Measurements from ENCODE around the gene TRMT13.

TRMT13 gene, protein sequence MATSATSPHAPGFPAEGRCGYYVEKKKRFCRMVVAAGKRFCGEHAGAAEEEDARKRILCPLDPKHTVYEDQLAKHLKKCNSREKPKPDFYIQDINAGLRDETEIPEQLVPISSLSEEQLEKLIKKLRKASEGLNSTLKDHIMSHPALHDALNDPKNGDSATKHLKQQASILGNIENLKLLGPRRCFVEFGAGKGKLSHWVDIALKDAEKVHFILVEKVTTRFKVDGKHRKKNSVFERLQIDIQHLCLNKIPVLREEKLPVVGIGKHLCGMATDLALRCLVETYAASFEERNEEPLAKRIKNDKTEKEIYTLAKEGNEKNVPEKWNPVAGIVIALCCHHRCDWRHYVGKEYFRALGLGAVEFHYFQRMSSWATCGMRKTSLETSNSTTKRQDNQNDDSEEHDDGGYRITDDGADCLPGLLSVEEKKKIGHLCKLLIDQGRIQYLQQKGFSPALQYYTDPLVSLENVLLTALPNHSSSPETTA

DNA sequence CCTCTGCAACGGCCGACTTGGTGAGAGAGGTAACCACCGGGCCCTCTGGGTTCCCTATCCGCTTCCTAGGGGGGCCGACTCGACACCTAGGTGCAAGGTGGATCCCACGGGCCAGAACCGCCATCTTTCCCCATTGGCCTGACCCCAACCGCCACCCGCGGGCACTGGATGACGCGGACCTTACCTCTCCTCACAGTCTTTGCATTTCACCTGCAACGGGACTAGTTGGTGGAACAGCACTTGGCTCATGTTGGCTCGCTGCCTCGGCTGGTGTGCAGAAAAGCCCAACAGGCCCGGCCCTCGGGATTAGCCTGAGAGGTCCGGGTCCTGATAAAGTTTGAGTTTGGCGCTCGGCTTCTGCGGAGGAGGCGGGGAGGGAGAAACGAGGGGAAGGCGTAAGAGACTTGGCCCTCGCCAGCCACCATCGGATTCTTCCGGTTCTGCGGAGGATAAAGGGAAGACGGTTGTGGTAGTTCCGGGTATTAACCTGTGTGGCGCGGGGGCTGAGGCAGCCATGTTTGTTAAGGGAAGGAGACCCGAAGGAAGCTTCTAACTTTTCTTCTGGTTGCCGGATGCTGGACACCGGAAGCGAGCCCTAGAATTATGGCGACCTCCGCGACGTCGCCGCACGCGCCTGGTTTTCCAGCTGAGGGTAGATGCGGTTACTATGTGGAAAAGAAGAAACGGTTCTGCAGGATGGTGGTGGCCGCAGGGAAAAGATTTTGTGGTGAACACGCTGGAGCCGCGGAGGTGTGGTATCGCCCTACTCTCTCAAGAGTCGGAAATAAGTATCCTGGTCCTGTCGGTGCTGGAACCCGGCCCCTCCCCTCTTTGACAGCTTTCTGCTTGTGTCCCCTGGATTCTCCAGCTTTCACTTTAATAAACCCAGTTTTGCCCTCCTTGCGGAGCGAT is at the start of gene TRMT13, which contains the start of gene SASS6:
Gene TRMT13, plus strand, starts transcription at position 598 of the 912 bp plus-strand sequence. Its CDS starts 6 bp downstream, at position 604.
Gene SASS6, minus strand, starts transcription at position 365 of the 912 bp plus-strand sequence. Its CDS starts 116 bp downstream, at position 249.
- peak; percentile 99 for DNase-seq (ENCODE audit: low read depth)
- peak within 1 kb of the TSS; percentile 66 for H3K4me3 ChIP-seq (ENCODE audit: low read depth, low read length)
- TF ChIP-seq, protein P1, sequence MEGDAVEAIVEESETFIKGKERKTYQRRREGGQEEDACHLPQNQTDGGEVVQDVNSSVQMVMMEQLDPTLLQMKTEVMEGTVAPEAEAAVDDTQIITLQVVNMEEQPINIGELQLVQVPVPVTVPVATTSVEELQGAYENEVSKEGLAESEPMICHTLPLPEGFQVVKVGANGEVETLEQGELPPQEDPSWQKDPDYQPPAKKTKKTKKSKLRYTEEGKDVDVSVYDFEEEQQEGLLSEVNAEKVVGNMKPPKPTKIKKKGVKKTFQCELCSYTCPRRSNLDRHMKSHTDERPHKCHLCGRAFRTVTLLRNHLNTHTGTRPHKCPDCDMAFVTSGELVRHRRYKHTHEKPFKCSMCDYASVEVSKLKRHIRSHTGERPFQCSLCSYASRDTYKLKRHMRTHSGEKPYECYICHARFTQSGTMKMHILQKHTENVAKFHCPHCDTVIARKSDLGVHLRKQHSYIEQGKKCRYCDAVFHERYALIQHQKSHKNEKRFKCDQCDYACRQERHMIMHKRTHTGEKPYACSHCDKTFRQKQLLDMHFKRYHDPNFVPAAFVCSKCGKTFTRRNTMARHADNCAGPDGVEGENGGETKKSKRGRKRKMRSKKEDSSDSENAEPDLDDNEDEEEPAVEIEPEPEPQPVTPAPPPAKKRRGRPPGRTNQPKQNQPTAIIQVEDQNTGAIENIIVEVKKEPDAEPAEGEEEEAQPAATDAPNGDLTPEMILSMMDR (IDR thresholded peaks at IDR 0.05; ENCODE audit: control insufficient read depth, extremely low read depth, insufficient read depth) = no peak

- no peak for DNase-seq (ENCODE audit: low read depth)
- TF ChIP-seq, protein P1 (IDR thresholded peaks at IDR 0.05; ENCODE audit: control insufficient read depth, extremely low read depth, insufficient read depth) = no peak
- H3K4me3 ChIP-seq (ENCODE audit: low read depth, low read length) = no peak overlapping the region
Observed at GRCh38 chr1:100087396-100087795, 45.6 kb upstream of the TRMT13 start.

GRCh38 chr1:100089082-100089481 is 43.9 kb upstream of the TRMT13 start:
- TF ChIP-seq, protein P1 (IDR thresholded peaks at IDR 0.05; ENCODE audit: control insufficient read depth, extremely low read depth, insufficient read depth) = no peak
- DNase-seq (ENCODE audit: low read depth) = no peak

DNA sequence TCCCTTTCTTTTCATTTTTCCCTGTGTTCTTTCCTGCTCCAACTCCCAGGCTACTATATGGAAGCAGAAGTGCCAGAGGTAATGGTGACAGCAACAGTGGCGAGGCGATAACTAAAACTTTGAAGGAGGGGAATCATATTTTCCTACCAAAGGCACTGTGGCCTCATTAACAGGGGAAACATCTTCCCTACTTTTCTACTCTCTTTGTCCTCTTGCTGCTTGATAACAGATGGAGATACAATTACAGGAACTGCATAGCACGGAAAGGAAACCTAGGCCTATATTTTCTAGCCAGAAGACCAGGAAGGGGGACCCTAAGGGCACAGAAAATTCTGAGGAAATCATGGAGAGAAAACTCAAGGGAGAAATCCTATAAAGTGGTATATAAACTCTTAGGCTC is 42.5 kb upstream of the TRMT13 start:
- no peak overlapping the region for H3K4me3 ChIP-seq (ENCODE audit: low read depth, low read length)
- DNase-seq (ENCODE audit: low read depth) = no peak
- TF ChIP-seq, protein P1 (IDR thresholded peaks at IDR 0.05; ENCODE audit: control insufficient read depth, extremely low read depth, insufficient read depth) = no peak

More at GRCh38 chr1:100089082-100089481, 43.9 kb upstream of the TRMT13 start:
- no peak overlapping the region for H3K4me3 ChIP-seq (ENCODE audit: low read depth, low read length)

- no peak overlapping the region for H3K4me3 ChIP-seq (ENCODE audit: low read depth, low read length)
- no peak for DNase-seq (ENCODE audit: low read depth)
- TF ChIP-seq, protein P1 (IDR thresholded peaks at IDR 0.05; ENCODE audit: control insufficient read depth, extremely low read depth, insufficient read depth) = no peak
Observed at GRCh38 chr1:100100202-100100601, 32.8 kb upstream of the TRMT13 start.

- TF ChIP-seq, protein P1 (IDR thresholded peaks at IDR 0.05; ENCODE audit: control insufficient read depth, extremely low read depth, insufficient read depth) = no peak
- no peak for DNase-seq (ENCODE audit: low read depth)
- H3K4me3 ChIP-seq (ENCODE audit: low read depth, low read length) = no peak overlapping the region
Observed at GRCh38 chr1:100101564-100101963, 31.4 kb upstream of the TRMT13 start.
